GM12801 (cell line): Measurements from ENCODE around the gene TEPSIN.

Source experiments
- TF ChIP-seq, protein P1 (sequence below): IDR thresholded peaks from one replicate; pipeline ENCODE4 v1.5.1; 2011; ENCODE audit warnings: control low read depth; ENCODE audit not compliant: insufficient read length; ENCODE audit errors: extremely low read depth

The TEPSIN gene

GRCh38 chr17:81203136-81203535 is 35.7 kb downstream of the TEPSIN start:
- TF ChIP-seq, protein P1, sequence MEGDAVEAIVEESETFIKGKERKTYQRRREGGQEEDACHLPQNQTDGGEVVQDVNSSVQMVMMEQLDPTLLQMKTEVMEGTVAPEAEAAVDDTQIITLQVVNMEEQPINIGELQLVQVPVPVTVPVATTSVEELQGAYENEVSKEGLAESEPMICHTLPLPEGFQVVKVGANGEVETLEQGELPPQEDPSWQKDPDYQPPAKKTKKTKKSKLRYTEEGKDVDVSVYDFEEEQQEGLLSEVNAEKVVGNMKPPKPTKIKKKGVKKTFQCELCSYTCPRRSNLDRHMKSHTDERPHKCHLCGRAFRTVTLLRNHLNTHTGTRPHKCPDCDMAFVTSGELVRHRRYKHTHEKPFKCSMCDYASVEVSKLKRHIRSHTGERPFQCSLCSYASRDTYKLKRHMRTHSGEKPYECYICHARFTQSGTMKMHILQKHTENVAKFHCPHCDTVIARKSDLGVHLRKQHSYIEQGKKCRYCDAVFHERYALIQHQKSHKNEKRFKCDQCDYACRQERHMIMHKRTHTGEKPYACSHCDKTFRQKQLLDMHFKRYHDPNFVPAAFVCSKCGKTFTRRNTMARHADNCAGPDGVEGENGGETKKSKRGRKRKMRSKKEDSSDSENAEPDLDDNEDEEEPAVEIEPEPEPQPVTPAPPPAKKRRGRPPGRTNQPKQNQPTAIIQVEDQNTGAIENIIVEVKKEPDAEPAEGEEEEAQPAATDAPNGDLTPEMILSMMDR, result no peak

- TF ChIP-seq, protein P1, result no peak
Observed at GRCh38 chr17:81202318-81202717, 36.5 kb downstream of the TEPSIN start.

- TF ChIP-seq, protein P1, result no peak
Observed at GRCh38 chr17:81200695-81201580, 37.9 kb downstream of the TEPSIN start.

DNA sequence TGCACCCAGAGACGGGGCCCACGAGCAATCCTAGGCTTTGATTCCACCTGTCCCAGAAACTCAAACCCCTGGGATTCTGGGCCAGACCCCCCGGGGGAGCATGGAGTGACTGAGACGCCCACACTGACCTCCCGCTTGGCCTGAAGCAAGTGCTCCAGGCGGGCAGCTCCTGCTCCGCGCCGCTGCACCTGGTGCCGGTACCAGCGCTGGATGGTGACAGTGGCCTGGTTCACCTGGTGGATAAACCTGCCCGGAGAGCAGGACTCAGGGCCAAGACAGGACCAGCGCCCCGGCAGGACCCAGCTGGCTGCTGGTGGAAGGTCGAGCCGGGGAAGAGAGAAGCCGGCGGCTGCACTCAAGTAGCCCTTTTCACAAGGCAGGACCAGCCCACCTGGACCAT is 38.7 kb downstream of the TEPSIN start:
- TF ChIP-seq, protein P1, result no peak

DNA sequence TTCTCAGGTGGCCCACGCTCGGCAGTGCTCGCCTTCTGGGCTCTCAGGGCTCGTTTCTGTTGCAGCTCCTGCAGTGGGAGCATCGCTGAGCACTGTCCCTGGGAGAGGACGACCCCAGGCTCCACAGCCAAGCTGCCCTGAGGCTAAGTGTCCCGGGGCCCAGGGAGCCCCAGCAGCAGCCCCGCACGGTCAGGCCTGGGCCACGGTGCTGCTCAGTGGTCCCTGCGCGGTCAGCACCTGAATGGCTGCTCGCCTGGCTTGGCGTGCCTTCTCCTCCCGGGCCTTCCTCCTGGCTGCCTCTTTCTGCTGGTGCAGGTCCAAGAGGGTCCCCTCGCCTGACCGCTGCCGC is 39.4 kb downstream of the TEPSIN start:
- TF ChIP-seq, protein P1, result no peak

DNA sequence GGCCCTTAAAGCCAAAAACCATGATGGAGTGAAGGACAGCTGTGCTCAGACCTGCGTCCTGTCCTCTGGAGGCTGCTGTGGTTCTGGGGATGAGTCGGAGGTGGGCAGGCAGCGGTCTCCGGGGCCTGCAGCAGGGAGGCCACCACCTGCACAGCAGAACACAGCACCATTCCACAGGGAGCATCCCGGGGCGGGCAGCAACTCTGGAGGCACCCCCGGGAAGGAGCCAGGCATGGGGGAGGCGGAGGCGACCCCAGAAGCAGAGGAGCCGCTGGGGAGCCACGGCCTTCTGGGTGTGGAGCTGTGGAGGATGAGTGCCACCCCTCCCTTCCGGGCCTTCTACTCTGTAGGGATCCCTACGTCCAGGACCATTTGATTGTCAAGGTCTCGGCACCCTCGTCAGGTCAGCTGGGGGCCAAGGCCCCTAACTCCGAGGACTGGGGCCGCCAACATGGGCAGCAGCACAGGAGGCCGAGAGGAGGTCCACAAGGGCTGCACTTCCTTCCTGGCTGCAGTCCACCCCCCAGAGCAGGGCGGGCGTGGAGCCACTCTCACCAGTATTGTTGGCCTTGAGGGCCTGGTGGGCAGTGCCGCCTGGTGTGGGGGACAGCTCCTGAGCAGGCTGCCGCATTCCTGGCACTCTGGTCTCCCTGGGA is 39.9 kb downstream of the TEPSIN start:
- TF ChIP-seq, protein P1, result no peak

DNA sequence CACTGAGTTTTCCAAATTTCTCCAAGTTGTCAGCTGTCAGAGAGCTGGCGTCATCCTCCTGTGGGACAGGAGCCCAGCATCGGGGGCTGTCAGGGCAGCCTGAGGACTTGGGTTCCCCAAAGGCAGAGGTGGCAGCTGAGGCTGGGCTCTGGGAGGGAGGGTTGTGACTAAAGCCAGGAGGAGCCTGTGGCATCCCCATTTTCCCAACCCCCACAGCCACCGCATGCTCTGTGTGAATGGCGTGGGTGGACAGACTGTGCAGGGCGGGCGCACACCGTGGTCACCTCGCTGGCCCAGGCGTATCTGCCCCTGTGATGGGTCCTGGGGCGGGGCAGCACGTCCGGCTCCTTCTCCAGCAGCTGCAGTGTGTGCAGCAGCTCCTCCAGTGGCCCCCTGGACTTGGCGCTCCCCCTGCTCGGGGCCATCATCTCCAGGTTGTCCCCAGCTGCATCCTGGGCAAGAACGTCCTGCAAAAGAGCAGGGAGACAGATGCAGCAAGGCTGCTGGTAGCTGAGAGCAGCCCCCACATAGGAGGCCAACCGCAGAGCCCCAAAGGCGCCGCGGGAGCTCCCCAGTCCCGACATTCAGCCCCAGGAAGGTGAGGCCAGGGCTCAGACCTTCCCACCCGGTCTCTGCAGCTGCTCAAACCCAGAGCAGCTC is 40.9 kb downstream of the TEPSIN start:
- TF ChIP-seq, protein P1, result no peak
